Tibial nerve (tissue), 4 donors: ENCODE results near the gene EPHA6. TPM values are rescaled to one million over a fixed set of nuclear protein-coding genes. Genes with fewer than 3 reads are reported as not detected.
"Not testable (repeated sequence)": the region's sequence is repeated elsewhere in the genome, so short reads cannot be mapped to it uniquely, and the experiment has no call there.

ENCODE experiments used
- DNase-seq, 2 donors: peaks; one replicate each; pipeline ENCODE4 v3.0.0-alpha.2; 2019; ENCODE audit warnings: low spot score in 2 of 2
- H3K27ac ChIP-seq, 4 donors: fragments of 200-600 bp; sonication (generic) in 3 of 4; one replicate each; pipeline ENCODE4 v1.5.1; 2017 to 2019; ENCODE audit warnings: mild to moderate bottlenecking in 1 of 4
- H3K27me3 ChIP-seq, 2 donors: fragments of 200-600 bp; sonication (generic) in 1 of 2; one replicate each; pipeline versions ENCODE4 v1.5.1 to v1.6.0; 2017 to 2019
- H3K36me3 ChIP-seq, 3 donors: fragments of 200-600 bp; sonication (generic); one replicate each; pipeline ENCODE4 v1.5.1; 2018 to 2019
- H3K4me1 ChIP-seq, 4 donors: fragments of 200-600 bp; sonication (generic) in 3 of 4; one replicate each; pipeline ENCODE4 v1.5.1; 2017 to 2019
- H3K4me3 ChIP-seq, 4 donors: fragments of 200-600 bp; sonication (generic) in 3 of 4; one replicate each; pipeline ENCODE4 v1.5.1; 2017 to 2019; ENCODE audit warnings: mild to moderate bottlenecking in 1 of 4, moderate library complexity in 1 of 4
- H3K9me3 ChIP-seq, 4 donors: fragments of 200-600 bp; sonication (generic) in 3 of 4; one replicate each; pipeline ENCODE4 v1.5.1; 2017 to 2019
- EP300 ChIP-seq, 2 donors: sonication (generic); formaldehyde crosslinking; IDR thresholded peaks; one replicate each; pipeline ENCODE4 v1.6.1; 2017; ENCODE audit warnings: antibody characterized with exemption in 2 of 2, mild to moderate bottlenecking in 1 of 2
- POLR2A ChIP-seq, 2 donors: fragments of 450-650 bp; IDR thresholded peaks; one replicate each; pipeline ENCODE4 v1.6.1; 2017; ENCODE audit warnings: antibody characterized with exemption in 2 of 2, mild to moderate bottlenecking in 2 of 2, moderate library complexity in 2 of 2
- WGBS, 2 donors: methylation state at CpG; one replicate each; pipeline ENCODE4 v1.1.5; 2018; 5-methylcytosine and 5-hydroxymethylcytosine counted together
- total RNA-seq, 4 donors: library from RNA; depleted of rRNA; stranded (reverse); fragments of >200 nt; gene quantifications; one replicate each; pipeline ENCODE4 v1.1.0, GENCODE V29; 2016
- TF ChIP-seq, protein P1 (sequence below), 5 experiments: fragments of 200-600 bp in 3 of 5; fragments of 450-650 bp in 2 of 5; sonication (generic) in 3 of 5; IDR thresholded peaks; one replicate each; pipeline ENCODE4 v1.5.1; 2016 to 2019; ENCODE audit warnings: antibody characterized with exemption in 5 of 5, mild to moderate bottlenecking in 3 of 5, moderate library complexity in 2 of 5

EPHA6 gene
- total RNA-seq, 4 donors from 2014 or later, result 0.30 to 1.3 (median 0.61) TPM

DNA sequence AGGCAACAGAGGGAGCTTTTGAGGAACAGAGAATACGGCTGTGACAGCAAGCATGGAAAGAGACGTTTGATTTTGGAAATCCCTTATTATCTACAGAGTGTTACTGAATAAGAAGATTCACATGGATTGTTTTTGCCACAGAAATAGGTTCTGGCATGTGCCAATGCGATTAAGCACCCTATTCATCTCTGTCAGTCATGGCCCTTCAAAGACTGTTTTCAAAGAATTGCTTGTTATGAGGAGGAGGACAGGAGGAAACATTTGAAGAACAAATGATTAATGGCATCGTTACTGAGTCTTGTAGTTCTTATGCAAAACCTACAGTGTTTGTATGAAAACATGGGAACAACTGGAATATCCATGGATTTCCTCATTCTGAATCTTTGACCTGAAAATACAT lies 86.2 kb downstream of the EPHA6 start:
- TF ChIP-seq, protein P1, sequence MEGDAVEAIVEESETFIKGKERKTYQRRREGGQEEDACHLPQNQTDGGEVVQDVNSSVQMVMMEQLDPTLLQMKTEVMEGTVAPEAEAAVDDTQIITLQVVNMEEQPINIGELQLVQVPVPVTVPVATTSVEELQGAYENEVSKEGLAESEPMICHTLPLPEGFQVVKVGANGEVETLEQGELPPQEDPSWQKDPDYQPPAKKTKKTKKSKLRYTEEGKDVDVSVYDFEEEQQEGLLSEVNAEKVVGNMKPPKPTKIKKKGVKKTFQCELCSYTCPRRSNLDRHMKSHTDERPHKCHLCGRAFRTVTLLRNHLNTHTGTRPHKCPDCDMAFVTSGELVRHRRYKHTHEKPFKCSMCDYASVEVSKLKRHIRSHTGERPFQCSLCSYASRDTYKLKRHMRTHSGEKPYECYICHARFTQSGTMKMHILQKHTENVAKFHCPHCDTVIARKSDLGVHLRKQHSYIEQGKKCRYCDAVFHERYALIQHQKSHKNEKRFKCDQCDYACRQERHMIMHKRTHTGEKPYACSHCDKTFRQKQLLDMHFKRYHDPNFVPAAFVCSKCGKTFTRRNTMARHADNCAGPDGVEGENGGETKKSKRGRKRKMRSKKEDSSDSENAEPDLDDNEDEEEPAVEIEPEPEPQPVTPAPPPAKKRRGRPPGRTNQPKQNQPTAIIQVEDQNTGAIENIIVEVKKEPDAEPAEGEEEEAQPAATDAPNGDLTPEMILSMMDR (IDR thresholded peaks at IDR 0.05), result no peak
- TF ChIP-seq POLR2A (IDR thresholded peaks at IDR 0.05), result no peak
- no peaks in the 10 kb centered on the region for H3K4me1 ChIP-seq
- H3K4me3 ChIP-seq, result no peak overlapping the region
- no peaks in the 10 kb centered on the region for H3K36me3 ChIP-seq
- WGBS, 2 donors, result 36 to 50% methylated on average over 4 of the region's 4 CpGs
- no peaks in the 10 kb centered on the region for H3K9me3 ChIP-seq
- DNase-seq, result no peak
- no peak overlapping the region for H3K27ac ChIP-seq
- no peaks in the 10 kb centered on the region for H3K27me3 ChIP-seq

DNA sequence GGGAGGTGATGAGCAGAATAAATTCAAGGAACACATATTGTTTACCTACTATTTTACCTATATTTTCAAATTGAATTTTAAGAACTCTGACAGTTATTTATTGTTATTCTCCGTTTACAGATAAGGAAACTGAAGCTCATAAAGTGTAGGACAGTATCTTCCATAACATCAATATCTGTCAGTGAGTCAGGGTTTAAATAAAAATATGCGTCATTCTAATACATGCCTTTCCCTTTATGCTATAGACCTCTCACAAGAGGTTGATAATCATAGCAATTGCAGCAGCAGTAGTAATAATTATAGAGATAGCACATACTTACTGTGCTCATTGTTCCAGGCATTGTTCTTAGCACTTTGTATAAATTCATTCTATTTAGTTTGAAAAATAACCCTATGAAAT lies 101.1 kb downstream of the EPHA6 start:
- H3K27me3 ChIP-seq, result no peaks in the 10 kb centered on the region
- WGBS, 2 donors, result 86 to 91% methylated on average over 2 of the region's 2 CpGs
- no peak for DNase-seq
- no peak overlapping the region for H3K4me3 ChIP-seq
- no peak overlapping the region for H3K27ac ChIP-seq
- no peaks in the 10 kb centered on the region for H3K9me3 ChIP-seq
- no peaks in the 10 kb centered on the region for H3K4me1 ChIP-seq
- no peaks in the 10 kb centered on the region for H3K36me3 ChIP-seq
- TF ChIP-seq POLR2A (IDR thresholded peaks at IDR 0.05) (no peak), EP300 (IDR thresholded peaks at IDR 0.05) (no peak)
- TF ChIP-seq, protein P1 (IDR thresholded peaks at IDR 0.05), result no peak

DNA sequence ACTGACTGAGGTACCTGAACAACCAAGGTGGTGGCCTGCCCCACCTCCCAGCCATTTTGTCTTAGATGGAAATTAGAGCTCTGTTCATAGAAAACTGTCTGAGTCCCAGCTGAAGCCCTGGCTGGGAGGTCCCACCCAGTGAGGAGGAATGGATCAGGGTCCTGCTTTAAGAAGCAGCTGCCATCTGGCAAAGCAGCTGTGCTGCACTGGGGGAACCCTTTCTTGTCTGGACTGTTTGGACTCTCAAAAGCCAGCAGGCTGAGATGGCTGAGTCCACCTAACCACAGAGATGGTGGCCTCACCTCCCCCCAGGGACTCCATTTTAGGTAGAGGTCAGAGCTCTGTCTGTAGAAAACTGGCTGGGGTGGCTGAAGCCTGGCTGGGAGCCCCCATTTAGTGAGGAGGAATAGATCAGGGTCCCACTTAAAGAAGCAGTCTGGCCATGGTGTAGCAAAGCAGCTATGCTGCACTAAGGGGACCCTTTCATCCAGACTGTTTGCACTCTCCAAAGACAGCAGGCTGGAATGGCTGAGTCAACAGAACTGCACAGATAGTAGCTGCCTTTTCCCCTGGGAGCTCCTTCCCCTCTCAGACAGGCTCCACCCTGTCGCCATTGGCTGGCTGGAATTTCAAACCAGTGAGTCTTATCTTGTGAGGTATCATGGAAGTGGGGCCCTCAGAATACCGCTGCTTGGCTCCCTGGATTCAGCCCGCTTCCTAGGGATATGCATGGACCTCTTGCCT lies 116.9 kb downstream of the EPHA6 start:
- Histone ChIP-seq H3K4me1 (no peaks in the 10 kb centered on the region), H3K27ac (no peak overlapping the region), H3K27me3 (no peaks in the 10 kb centered on the region), H3K4me3 (no peak overlapping the region), H3K9me3 (peaks cover 0 to 51% (median 14%) of the 10 kb centered on the region in 4 donors), H3K36me3 (no peaks in the 10 kb centered on the region)
- WGBS, 2 donors, result 75 to 86% methylated on average over 3 of the region's 3 CpGs
- DNase-seq, result no peak
- TF ChIP-seq EP300 (IDR thresholded peaks at IDR 0.05) (no peak), POLR2A (IDR thresholded peaks at IDR 0.05) (no peak)
- TF ChIP-seq, protein P1 (IDR thresholded peaks at IDR 0.05), result no peak

DNA sequence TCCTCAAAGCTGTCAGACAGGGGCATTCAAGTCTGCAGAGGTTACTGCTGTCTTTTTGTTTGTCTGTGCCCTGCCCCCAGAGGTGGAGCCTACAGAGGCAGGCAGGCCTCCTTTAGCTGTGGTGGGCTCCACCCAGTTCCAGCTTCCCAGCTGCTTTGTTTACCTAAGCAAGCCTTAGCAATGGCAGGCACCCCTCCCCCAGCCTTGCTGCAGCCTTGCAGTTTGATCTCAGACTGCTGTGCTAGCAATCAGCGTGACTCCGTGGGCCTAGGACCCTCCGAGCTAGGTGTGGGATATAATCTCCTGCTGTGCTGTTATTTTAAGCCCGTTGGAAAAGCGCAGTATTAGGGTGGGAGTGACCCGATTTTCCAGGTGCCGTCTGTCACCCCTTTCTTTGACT lies 127.7 kb downstream of the EPHA6 start:
- not testable (repeated sequence) for H3K4me1 ChIP-seq, H3K4me3 ChIP-seq, DNase-seq, H3K27ac ChIP-seq, H3K27me3 ChIP-seq, H3K36me3 ChIP-seq
- WGBS, 2 donors, result 86 to 90% methylated on average over 7 of the region's 7 CpGs
- peaks cover 0 to 19% (median 2%) of the 10 kb centered on the region in 4 donors for H3K9me3 ChIP-seq

DNA sequence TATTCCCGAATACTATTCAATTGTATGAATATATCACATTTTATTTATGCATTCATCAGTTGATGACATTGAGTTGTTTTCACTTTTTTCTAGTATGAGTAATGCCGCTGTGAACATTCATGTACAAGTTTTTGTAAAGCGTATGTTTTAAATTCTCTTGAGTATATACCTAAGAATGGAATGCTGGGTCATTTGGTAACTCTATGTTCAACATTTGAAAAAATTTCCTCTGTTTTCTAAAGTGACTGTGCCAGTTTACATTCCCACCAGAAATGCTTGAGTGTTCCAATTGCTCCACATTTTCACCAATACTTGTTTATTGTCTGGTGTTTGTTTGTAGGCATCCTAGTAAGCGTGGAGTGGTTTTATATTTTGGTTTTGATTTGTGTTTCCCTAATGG lies 144.5 kb downstream of the EPHA6 start:
- H3K36me3 ChIP-seq, result no peaks in the 10 kb centered on the region
- no peak overlapping the region for H3K4me3 ChIP-seq
- DNase-seq, result no peak
- peaks cover 0 to 5% (median 0%) of the 10 kb centered on the region in 4 donors for H3K4me1 ChIP-seq
- 91 to 93% methylated on average over 4 of the region's 4 CpGs for WGBS, 2 donors
- TF ChIP-seq POLR2A (IDR thresholded peaks at IDR 0.05), result no peak
- TF ChIP-seq, protein P1 (IDR thresholded peaks at IDR 0.05), result no peak
- no peak for TF ChIP-seq EP300 (IDR thresholded peaks at IDR 0.05)
- H3K27ac ChIP-seq, result no peak overlapping the region
- H3K9me3 ChIP-seq, result no peaks in the 10 kb centered on the region
- H3K27me3 ChIP-seq, result no peaks in the 10 kb centered on the region
